Measurements from ENCODE around the gene EPPIN.
"Not testable (repeated sequence)": the region's sequence is repeated elsewhere in the genome, so short reads cannot be mapped to it uniquely, and the experiment has no call there.

The EPPIN gene

DNA sequence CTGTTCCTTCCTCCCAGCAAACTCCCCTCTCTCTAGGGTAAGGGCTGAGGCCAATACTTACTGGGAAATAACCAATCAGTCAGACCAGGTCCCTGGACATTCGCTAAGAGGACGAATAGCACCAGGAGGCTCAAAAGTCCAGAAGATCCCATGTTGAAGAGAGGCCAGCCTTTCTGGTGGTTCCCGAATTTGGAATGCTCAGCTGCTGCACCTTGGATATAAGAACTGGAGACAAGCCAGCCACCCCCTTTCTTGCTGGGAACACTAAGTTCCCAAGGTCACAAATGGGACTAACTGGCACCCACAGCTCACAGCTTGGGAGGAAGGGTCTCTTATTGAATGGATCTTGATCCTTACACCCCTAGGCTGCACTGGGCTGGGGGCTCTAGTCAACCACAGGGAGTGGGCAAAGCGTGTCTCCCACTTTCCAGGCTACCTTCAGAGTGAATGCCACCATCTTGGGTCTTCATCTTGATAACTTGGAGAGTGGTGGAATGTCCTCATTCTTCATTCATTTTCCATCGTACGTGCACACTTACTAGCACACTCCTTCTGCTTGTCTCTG is at the start of gene EPPIN:
Gene EPPIN, minus strand, starts transcription at position 196 of the 565 bp plus-strand sequence. Its CDS starts 44 bp downstream, at position 152.
- no peak for DNase-seq

DNA sequence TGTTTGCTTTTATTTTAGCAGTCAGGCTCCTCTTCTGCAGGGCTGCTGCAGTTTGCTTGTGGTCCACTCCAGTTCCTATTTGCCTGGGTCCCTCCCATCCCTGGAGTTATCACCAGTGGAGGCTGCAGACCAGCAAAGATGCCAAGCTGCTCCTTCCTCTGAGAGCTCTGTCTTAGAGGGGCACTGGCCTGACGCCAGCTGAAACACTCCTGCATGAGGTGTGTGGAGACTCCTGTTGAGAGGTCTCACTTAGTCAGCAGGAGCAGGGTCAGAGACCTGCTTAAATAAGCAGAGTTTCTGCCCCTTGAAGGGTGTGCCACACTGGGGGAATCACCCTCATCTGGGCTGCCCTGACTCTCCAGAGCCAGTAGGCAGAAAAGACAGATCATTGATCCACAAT is 48.0 kb upstream of the EPPIN start:
- DNase-seq, result no peak

DNA sequence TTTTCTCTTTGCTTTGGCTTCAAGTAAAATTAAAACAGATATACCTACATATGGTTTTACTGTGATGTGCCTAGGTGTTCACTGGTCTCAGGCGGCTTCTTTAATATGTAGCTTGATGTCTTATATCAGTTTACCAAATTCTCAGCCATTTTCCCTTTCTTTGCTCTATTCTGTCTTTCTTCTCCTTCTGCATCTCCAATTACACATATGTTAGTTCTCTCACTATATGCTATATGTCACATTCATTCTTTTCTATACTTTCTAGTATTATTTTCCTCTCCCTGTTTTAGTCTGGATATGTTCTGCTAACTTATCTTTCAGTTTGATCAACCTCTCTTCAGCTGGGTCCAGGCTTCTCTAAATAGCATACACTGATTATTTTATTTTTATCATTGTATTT is 46.3 kb upstream of the EPPIN start:
- DNase-seq, result no peak

DNA sequence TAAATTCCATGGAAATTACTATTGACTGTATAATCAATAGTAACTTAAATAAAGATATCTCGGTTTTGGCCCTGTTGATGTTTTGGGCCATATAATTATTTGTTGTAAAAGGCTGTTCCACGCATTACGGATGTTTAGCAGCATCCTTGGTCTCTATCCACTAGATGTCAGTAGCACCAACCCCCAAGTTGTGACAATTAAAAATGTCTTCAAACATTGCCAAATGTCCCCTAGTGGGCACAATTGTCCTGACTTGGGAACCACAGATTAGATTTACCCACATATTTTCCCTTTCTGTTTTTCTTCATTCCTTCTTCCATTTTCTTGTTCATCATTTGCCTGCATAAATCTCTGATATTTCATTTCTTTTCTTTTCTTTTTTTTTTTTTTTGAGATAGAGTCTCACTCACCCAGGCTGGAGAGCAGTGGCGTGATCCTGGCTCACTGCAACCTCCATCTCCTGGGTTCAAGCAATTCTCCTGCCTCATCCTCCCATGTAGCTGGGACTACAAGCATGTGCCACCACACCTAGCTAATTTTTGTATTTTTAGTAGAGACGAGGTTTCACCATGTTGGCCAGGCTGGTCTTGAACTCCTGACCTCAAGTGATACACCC is 45.5 kb upstream of the EPPIN start:
- no peak for DNase-seq

DNA sequence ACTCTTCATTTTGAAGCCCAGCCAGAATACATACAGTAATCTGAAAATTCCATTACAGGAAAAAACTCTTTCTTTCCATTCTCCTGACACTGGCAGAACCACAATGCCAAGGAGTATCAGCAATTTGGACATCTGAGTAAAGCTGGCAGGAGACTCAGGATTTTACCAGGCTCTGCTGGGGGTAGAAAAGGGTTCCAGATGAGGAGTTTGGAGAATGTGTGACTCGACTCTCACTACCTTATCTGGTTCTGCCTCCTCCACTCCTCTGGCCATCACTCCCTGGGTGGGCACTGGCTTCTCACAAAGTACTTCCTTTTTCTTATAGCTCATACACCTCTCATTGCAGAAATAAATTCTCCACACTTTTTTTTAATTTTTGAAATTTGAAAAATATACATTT is 42.5 kb upstream of the EPPIN start:
- DNase-seq, result no peak

DNA sequence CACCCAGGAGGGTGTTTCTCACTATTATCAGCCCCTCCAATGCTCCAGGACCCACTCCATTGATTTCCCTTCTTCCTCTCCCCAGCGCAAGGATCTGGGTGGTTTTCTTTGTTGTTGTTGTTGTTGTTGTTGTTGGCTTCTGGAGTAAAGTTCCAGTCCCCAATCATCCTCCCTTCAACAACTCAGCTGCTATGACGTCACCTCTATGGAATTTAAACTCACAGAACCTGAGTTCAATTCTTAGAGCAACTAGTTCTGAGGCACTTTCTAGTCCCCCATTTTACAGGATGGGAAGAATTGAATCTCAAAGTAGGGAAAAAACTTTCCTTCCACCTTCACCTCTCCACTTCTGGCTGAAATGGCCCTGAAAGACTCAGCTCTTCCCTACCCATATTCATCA is 41.6 kb upstream of the EPPIN start:
- DNase-seq, result no peak

- DNase-seq, result not testable (repeated sequence)
Measured at GRCh38 chr20:45585986-45586385, 38.8 kb upstream of the EPPIN start.

- not testable (repeated sequence) for DNase-seq
Measured at GRCh38 chr20:45584294-45584693, 37.1 kb upstream of the EPPIN start.

DNA sequence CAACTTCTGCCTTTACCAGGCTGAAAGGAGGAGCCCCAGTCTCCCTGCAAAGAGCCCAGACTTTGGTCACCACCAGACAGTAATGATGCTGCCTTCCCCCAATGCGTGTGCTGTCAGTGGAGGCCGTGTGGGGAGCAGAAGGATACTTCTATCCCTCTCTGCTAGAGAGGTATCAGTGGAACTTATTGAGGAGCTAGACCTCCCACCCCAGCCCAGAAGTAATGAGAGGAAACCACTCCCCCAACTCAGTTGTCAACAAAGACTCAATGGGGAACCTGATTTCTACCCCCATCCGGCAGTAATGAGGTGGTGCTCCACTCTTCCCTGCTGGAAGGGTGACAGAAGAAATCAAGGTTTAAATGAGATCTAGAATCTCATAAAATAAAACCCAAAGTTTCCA is 36.3 kb upstream of the EPPIN start:
- no peak for DNase-seq

DNA sequence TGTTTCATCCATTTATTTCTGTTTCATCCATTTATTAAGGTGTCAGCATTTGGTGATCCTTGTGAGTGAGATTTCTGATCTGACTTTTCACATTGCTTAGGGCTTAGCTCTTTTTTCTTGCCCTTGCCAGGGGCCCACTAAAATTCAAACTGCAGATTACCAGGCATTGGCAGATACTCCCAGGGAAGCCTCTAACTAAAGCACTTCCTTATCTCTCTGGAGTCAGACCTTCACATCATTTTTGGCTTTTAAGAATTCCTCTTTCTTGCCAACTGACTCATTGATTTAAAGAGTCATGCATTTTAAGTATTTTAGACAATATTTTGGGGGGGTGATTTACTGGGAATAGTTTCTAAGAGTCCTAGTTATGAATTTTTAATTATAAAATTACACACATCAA is 34.5 kb upstream of the EPPIN start:
- DNase-seq, result no peak

GRCh38 chr20:45579184-45579583 is 32.0 kb upstream of the EPPIN start, which contains the start of gene WFDC8:
Gene WFDC8 (minus strand): TSS chr20:45579284. CDS start chr20:45579247, 37 bp downstream.
- no peak for DNase-seq

DNA sequence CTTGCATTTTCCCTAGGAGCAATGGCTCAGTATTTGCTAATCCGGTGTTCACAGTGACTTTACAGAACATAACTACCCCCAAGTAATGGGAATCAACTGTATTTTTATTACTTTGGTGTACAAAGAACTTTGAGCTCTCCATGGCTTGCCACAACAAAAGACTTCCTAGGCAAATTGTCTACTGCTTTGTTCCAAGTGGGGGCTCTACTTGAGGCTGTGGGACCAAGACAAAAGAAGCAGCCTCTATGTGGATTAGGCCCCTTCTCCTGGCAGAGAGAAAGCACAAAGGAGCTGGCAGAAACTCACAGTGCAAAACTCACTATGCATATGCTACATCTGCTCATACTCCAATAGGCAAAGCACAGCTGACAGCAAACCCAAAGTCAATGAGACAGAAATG is 31.0 kb upstream of the EPPIN start:
- DNase-seq, result no peak

DNA sequence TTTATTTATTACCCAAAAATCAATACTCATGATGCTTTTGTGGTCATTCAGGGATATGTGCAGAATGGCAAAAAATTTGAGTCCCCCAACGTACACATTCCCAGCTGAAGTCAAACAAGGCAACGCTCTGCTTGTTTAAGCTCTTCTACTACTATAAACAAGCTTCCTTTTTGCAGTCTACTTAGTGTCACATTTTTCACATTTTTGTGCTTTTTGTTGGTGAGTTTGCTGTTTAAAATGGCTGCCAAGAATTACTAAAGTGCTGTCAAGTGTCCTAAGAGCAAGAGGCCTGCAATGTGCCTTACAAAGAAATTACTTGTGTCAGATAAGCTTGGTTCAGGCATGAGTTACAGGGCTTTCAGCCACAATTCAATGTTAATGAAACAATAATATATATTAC is 29.8 kb upstream of the EPPIN start:
- no peak for DNase-seq

DNA sequence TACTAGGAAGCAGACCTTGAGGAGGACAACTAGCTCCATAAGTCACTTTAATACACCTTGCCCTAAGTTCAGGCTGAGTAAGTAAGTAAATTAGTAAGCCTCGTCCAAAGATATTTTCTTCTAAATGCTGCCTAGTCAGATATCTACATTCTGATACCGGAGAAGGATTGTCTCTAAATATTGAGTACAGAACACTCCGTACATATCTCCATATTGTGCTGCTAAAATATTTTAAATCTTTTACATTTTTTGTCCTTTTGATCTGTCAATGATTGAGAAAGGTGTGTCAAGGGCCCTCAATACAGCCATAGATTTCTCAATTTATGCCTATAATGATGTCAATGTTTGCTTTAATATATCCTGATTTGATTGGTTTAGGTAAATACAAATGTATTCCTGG is 28.7 kb upstream of the EPPIN start:
- no peak for DNase-seq

- not testable (repeated sequence) for DNase-seq
Measured at GRCh38 chr20:45569650-45570049, 22.4 kb upstream of the EPPIN start.

DNA sequence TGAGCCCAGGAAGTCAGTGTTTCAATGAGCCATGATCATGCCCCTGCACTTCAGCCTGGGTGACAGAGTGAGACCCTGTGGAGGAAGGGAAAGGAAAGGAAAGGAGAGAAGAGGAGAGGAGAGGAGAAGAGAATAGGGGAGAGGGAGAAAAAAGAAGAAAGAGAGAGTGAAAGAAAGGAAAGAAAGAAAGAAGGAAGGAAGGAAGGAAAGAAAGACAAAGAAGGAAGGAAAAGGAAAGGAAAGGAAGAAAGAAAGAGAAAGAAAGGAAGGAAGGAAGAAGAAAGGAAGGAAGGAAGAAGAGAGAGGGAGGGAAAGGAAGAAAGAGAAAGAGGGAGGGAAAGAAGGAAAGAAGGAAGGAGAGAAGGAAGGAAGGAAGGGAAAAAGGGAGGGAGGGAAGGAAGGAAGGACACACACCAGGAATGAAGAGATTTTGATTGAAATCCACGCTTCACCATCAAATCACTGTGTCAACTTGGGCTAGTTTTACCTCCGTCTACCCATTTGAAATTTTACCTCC is 17.6 kb upstream of the EPPIN start:
- DNase-seq, result no peak

- no peak for DNase-seq
Measured at GRCh38 chr20:45555198-45555597, 8.0 kb upstream of the EPPIN start.

DNA sequence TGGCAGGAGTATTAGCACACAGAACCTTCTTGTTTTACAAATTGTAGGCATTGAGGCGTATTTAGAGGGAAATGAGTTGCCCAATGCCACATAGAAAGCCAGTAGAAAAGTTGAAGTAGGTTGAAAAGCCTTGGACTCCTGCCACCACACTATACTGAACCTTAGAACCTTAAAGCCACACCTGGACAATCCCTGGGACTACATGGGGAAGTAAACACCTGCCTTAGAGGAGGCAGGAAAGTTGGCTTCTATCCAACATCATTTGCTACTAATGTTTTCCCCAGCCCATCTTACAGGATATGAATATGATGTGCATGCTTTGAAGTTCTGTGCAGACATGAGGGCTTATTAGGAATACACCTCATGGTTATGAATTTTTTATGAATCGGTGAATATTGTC is 5.3 kb upstream of the EPPIN start:
- no peak for DNase-seq

DNA sequence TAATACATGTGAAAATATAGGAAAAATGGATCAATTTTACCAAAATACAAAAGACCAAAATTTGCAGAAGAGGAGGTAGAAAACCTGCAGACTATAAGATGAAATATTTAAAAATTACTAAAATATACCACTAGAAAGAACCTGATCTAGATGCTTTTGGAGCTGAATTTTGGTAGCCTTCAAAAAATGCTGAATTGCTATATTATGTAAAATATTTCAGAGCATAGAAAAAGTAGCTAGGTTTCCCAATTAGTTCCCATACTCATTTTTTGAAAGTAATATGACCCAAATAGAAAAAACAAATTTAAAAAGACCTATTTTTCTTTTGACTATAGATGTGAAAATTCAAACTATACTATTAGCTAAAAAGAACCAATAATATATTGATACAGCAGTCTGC is 3.6 kb upstream of the EPPIN start:
- DNase-seq, result no peak

- no peak for DNase-seq
Measured at GRCh38 chr20:45548410-45548809, 1.2 kb upstream of the EPPIN start.

- no peak for DNase-seq
Measured at GRCh38 chr20:45545754-45546453, 1.3 kb downstream of the EPPIN start.

GRCh38 chr20:45545351-45545750 is 1.9 kb downstream of the EPPIN start:
- DNase-seq, result no peak

DNA sequence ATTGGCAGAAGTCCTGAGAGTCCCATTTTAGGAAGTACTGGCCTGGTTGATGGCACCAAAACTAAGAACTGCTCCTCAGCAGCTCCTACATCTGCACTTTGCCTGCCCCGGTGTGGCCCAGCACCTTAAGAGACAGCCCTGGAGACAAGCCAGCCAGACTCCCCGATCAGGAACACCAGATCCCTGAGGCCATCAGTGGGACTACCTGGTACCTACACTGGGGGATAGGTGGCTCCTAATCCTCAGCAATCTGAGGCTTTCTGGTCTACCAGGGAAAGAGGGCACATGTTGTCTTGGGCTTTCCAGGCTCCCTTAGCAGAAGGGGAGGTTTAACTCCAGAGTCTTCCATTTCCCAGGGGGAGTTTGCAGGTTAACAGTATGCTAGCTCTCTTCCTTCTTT is 7.8 kb downstream of the EPPIN start, which contains the start of gene WFDC6:
Gene WFDC6, minus strand, starts transcription at position 101 of the 400 bp plus-strand sequence. Its CDS starts 75 bp downstream, at position 26.
- no peak for DNase-seq

DNA sequence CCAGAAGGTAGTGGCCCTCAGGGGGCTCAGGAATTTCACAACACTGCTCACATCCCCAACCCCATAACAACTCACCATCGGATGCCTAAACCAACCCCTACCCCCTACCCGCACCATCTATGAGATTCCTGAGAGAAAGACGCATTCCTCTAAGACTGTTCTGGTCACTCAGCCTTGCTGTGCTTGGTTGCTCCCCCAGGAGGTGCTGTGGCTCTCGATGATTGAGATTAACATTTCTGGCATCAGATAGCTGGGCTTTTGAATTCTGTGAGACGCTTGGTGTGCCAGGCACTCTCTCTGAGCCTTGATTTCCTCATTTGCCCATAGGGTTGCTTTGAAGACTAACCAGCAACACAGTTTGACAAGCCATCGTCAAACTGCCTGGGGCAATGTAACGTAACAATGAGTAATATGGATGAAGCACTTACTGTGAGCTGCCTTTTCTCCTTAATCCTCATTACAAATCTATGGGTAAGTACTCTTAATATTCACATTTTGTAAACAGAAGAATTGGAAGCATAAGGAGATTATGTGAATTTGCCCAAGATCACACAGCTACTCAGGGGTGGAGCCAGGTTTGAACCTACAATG is 8.9 kb downstream of the EPPIN start:
- DNase-seq, result no peak

All from 8988T (cell line).